HG03565 (cell line): ENCODE measurements around the gene CDC25B.

ENCODE experiments used
- ATAC-seq: cut with Tn5 transposase; IDR thresholded peaks from one replicate; pipeline ENCODE4 v1.9.1; 2021; ENCODE audit warnings: mild to moderate bottlenecking, moderate library complexity; ENCODE audit not compliant: unreplicated experiment

CDC25B gene

GRCh38 chr20:3802524-3803239, 6.6 kb downstream of the CDC25B start:
- ATAC-seq: no peak

- ATAC-seq: no peak
Observed at GRCh38 chr20:3803289-3803688, 7.2 kb downstream of the CDC25B start.

GRCh38 chr20:3803854-3804253, 7.7 kb downstream of the CDC25B start:
- no peak for ATAC-seq

- ATAC-seq: no peak
Observed at GRCh38 chr20:3804254-3804751, 8.2 kb downstream of the CDC25B start.

GRCh38 chr20:3804781-3805180, 8.7 kb downstream of the CDC25B start:
- no peak for ATAC-seq

- ATAC-seq: no peak
Observed at GRCh38 chr20:3808544-3808943, 12.4 kb downstream of the CDC25B start.

- ATAC-seq: no peak
Observed at GRCh38 chr20:3811467-3812258, 15.6 kb downstream of the CDC25B start.

- ATAC-seq: no peak
Observed at GRCh38 chr20:3812259-3812681, 16.2 kb downstream of the CDC25B start.

- ATAC-seq: no peak
Observed at GRCh38 chr20:3812975-3813847, 17.1 kb downstream of the CDC25B start.

- ATAC-seq: no peak
Observed at GRCh38 chr20:3813848-3814581, 17.9 kb downstream of the CDC25B start.

GRCh38 chr20:3814928-3815495, 18.9 kb downstream of the CDC25B start:
- ATAC-seq: no peak

GRCh38 chr20:3815703-3816315, 19.7 kb downstream of the CDC25B start:
- ATAC-seq: no peak

- no peak for ATAC-seq
Observed at GRCh38 chr20:3818155-3819151, 22.3 kb downstream of the CDC25B start.

- ATAC-seq: no peak
Observed at GRCh38 chr20:3819411-3820047, 23.4 kb downstream of the CDC25B start.

- peak; percentile 73 for ATAC-seq
Observed at GRCh38 chr20:3820048-3820900, 24.2 kb downstream of the CDC25B start, which contains the start of gene AP5S1. Gene AP5S1 (plus strand): TSS chr20:3820547. CDS start chr20:3822118, 1,571 bp downstream.

- no peak for ATAC-seq
Observed at GRCh38 chr20:3820901-3821727, 25.0 kb downstream of the CDC25B start.
